ENCODE measurements around the gene USP8.

The USP8 gene

GRCh38 chr15:50546566-50546965, 122.4 kb downstream of the USP8 start, which contains the start of gene USP50:
Gene USP50 (minus strand): TSS chr15:50546666. CDS start chr15:50546525, 141 bp downstream.
- DNase-seq = no peak

GRCh38 chr15:50549326-50549725, 125.1 kb downstream of the USP8 start:
- no peak for DNase-seq

- DNase-seq = no peak
These were observed 128.0 kb downstream of the USP8 start for GRCh38 chr15:50552238-50552637.

- DNase-seq = no peak
These were observed 132.6 kb downstream of the USP8 start for GRCh38 chr15:50556642-50557371.

GRCh38 chr15:50558012-50558411, 133.8 kb downstream of the USP8 start:
- DNase-seq = no peak

- no peak for DNase-seq
These were observed 138.8 kb downstream of the USP8 start for GRCh38 chr15:50562735-50563640.

GRCh38 chr15:50563756-50564155, 139.6 kb downstream of the USP8 start:
- DNase-seq = no peak
